Gastroesophageal sphincter (tissue), 4 donors: ENCODE measurements around the gene ZCCHC7. TPM values are rescaled to one million over a fixed set of nuclear protein-coding genes. Genes with fewer than 3 reads are reported as not detected.

Experiments used
- ATAC-seq: fragments of 150-250 bp; one replicate; pipeline ENCODE4 v1.9.1; 2016; ENCODE audit warnings: mild to moderate bottlenecking, moderate library complexity
- H3K27ac ChIP-seq, 4 donors: fragments of 200-600 bp; sonication (generic) in 3 of 4; 1 replicate in 3 of 4; 2 replicates in 1 of 4; pipeline ENCODE4 v1.5.1; 2016 to 2019
- H3K27me3 ChIP-seq: fragments of 200-600 bp; sonication (generic); one replicate; pipeline ENCODE4 v1.5.1; 2019
- H3K36me3 ChIP-seq, 2 donors: fragments of 200-600 bp; sonication (generic); one replicate each; pipeline ENCODE4 v1.5.1; 2019; ENCODE audit warnings: control low read depth in 1 of 2
- H3K4me1 ChIP-seq, 3 donors: fragments of 200-600 bp; sonication (generic); 1 replicate in 2 of 3; 2 replicates in 1 of 3; pipeline ENCODE4 v1.5.1; 2016 to 2019; ENCODE audit warnings: control low read depth in 2 of 3
- H3K4me3 ChIP-seq, 2 donors: fragments of 200-600 bp; sonication (generic); one replicate each; pipeline ENCODE4 v1.5.1; 2019; ENCODE audit warnings: mild to moderate bottlenecking in 1 of 2, moderate library complexity in 1 of 2
- H3K9me3 ChIP-seq, 3 donors: fragments of 200-600 bp; sonication (generic); one replicate each; pipeline ENCODE4 v1.5.1; 2017 to 2019; ENCODE audit warnings: control low read depth in 2 of 3
- CTCF ChIP-seq, 4 experiments: fragments of 200-600 bp in 2 of 4; fragments of 450-650 bp in 2 of 4; sonication (generic) in 1 of 4; IDR thresholded peaks; one replicate each; pipeline ENCODE4 v1.5.1; 2017 to 2019; ENCODE audit warnings: antibody characterized with exemption in 4 of 4, mild to moderate bottlenecking in 2 of 4, moderate library complexity in 2 of 4
- EP300 ChIP-seq: sonication (generic); formaldehyde crosslinking; IDR thresholded peaks from one replicate; pipeline ENCODE4 v1.6.1; 2017; ENCODE audit warnings: antibody characterized with exemption, mild to moderate bottlenecking
- POLR2A ChIP-seq, 2 donors: fragments of 450-650 bp; IDR thresholded peaks; one replicate each; pipeline ENCODE4 v1.6.1; 2017; ENCODE audit warnings: antibody characterized with exemption in 2 of 2, mild to moderate bottlenecking in 2 of 2, moderate library complexity in 1 of 2
- POLR2AphosphoS5 ChIP-seq: sonication (generic); formaldehyde crosslinking; IDR thresholded peaks from one replicate; pipeline ENCODE4 v1.6.1; 2017; ENCODE audit warnings: antibody characterized with exemption
- WGBS, 2 donors: methylation state at CpG; one replicate each; pipeline ENCODE4 v1.1.5; 2018; ENCODE audit warnings: low coverage in 1 of 2; 5-methylcytosine and 5-hydroxymethylcytosine counted together
- total RNA-seq, 4 donors: library from RNA; depleted of rRNA; stranded (reverse); fragments of >200 nt; gene quantifications; one replicate each; pipeline ENCODE4 v1.1.0, GENCODE V29; 2016

Gene ZCCHC7
- total RNA-seq, 4 donors from 2014 or later, result 12.1 to 23.5 (median 17.6) TPM

GRCh38 chr9:37343724-37344123 lies 223.3 kb downstream of the ZCCHC7 start:
- Histone ChIP-seq H3K27me3 (no peaks in the 10 kb centered on the region), H3K9me3 (no peaks in the 10 kb centered on the region), H3K36me3 (peaks cover 0 to 6% of the 10 kb centered on the region in 2 donors), H3K27ac (no peak overlapping the region), H3K4me1 (no peaks in the 10 kb centered on the region), H3K4me3 (no peak overlapping the region)
- ATAC-seq, result no peak
- WGBS, 2 donors, result 89 to 100% methylated on average over 1 of the region's 1 CpG
- TF ChIP-seq EP300 (no peak), POLR2AphosphoS5 (no peak), POLR2A (IDR thresholded peaks at IDR 0.05) (no peak), CTCF (IDR thresholded peaks at IDR 0.05) (no peak)

GRCh38 chr9:37345038-37345437 lies 224.7 kb downstream of the ZCCHC7 start:
- TF ChIP-seq CTCF (IDR thresholded peaks at IDR 0.05), result no peak
- no peak for TF ChIP-seq POLR2A (IDR thresholded peaks at IDR 0.05)
- Histone ChIP-seq H3K4me3 (no peak overlapping the region), H3K27ac (no peak overlapping the region), H3K36me3 (peaks cover 0 to 6% of the 10 kb centered on the region in 2 donors), H3K4me1 (no peaks in the 10 kb centered on the region), H3K9me3 (no peaks in the 10 kb centered on the region), H3K27me3 (no peaks in the 10 kb centered on the region)
- no peak for ATAC-seq
- 79 to 93% methylated on average over 3 of the region's 3 CpGs for WGBS, 2 donors

- Histone ChIP-seq H3K4me1 (no peaks in the 10 kb centered on the region), H3K36me3 (peaks cover 0 to 34% of the 10 kb centered on the region in 2 donors), H3K9me3 (no peaks in the 10 kb centered on the region), H3K27me3 (no peaks in the 10 kb centered on the region), H3K27ac (no peak overlapping the region), H3K4me3 (no peak overlapping the region)
- no peak for TF ChIP-seq CTCF (IDR thresholded peaks at IDR 0.05)
- TF ChIP-seq POLR2AphosphoS5, result no peak
- TF ChIP-seq POLR2A (IDR thresholded peaks at IDR 0.05), result no peak
- TF ChIP-seq EP300, result no peak
- 82 to 100% methylated on average over 2 to 3 of the region's 3 CpGs for WGBS, 2 donors
- ATAC-seq, result no peak
Measured at GRCh38 chr9:37348917-37349316, 228.5 kb downstream of the ZCCHC7 start.

GRCh38 chr9:37350486-37351190 lies 230.3 kb downstream of the ZCCHC7 start:
- Histone ChIP-seq H3K36me3 (peaks cover 0 to 43% of the 10 kb centered on the region in 2 donors), H3K27me3 (no peaks in the 10 kb centered on the region), H3K4me3 (no peak overlapping the region), H3K27ac (no peak overlapping the region), H3K4me1 (no peaks in the 10 kb centered on the region), H3K9me3 (no peaks in the 10 kb centered on the region)
- no peak for ATAC-seq
- 67% methylated on average over 2 of the region's 2 CpGs; no CpG with 5 or more reads in 1 of the 2 donors for WGBS, 2 donors
- no peak for TF ChIP-seq CTCF (IDR thresholded peaks at IDR 0.05)
- TF ChIP-seq POLR2A (IDR thresholded peaks at IDR 0.05), result no peak
- no peak for TF ChIP-seq POLR2AphosphoS5
- no peak for TF ChIP-seq EP300

- no peak overlapping the region for H3K27ac ChIP-seq
- TF ChIP-seq POLR2A (IDR thresholded peaks at IDR 0.05) (no peak), EP300 (no peak), POLR2AphosphoS5 (no peak), CTCF (IDR thresholded peaks at IDR 0.05) (no peak)
- WGBS, 2 donors, result 92 to 94% methylated on average over 2 of the region's 2 CpGs
- no peaks in the 10 kb centered on the region for H3K27me3 ChIP-seq
- no peak overlapping the region for H3K4me3 ChIP-seq
- H3K9me3 ChIP-seq, result no peaks in the 10 kb centered on the region
- ATAC-seq, result no peak
- H3K36me3 ChIP-seq, result peaks cover 0 to 71% of the 10 kb centered on the region in 2 donors
- H3K4me1 ChIP-seq, result no peaks in the 10 kb centered on the region
Measured at GRCh38 chr9:37353791-37354190, 233.4 kb downstream of the ZCCHC7 start.
